Liver (tissue), 3 donors: ENCODE data around the gene B3GNT4.

Experiments
- CTCF ChIP-seq: fragments of 150-350 bp; IDR thresholded peaks from 2 replicates; pipeline ENCODE4 v1.5.1; 2017; ENCODE audit warnings: improper control_type of control experiment, low read depth, low read length; ENCODE audit not compliant: missing input control
- GABPA ChIP-seq, 2 donors: IDR thresholded peaks in 1 of 2; conservative IDR thresholded peaks in 1 of 2; 2 replicates each; pipeline ENCODE4 v1.6.1; 2016; ENCODE audit warnings: antibody characterized with exemption in 2 of 2, mild to moderate bottlenecking in 1 of 2, moderate library complexity in 1 of 2
- MAX ChIP-seq: IDR thresholded peaks from 2 replicates; pipeline ENCODE4 v1.6.1; 2016; ENCODE audit warnings: antibody characterized with exemption
- NR2F2 ChIP-seq: IDR thresholded peaks from 2 replicates; pipeline ENCODE4 v1.6.1; 2016; ENCODE audit warnings: antibody characterized with exemption
- RAD21 ChIP-seq, 2 donors: IDR thresholded peaks; 2 replicates each; pipeline ENCODE4 v1.6.1; 2016; ENCODE audit warnings: antibody characterized with exemption in 2 of 2, mild to moderate bottlenecking in 2 of 2
- SP1 ChIP-seq: IDR thresholded peaks from 2 replicates; pipeline ENCODE4 v1.6.1; 2018; ENCODE audit warnings: antibody characterized with exemption, mild to moderate bottlenecking
- donor health status: healthy.
- donor health status: healthy.

DNA sequence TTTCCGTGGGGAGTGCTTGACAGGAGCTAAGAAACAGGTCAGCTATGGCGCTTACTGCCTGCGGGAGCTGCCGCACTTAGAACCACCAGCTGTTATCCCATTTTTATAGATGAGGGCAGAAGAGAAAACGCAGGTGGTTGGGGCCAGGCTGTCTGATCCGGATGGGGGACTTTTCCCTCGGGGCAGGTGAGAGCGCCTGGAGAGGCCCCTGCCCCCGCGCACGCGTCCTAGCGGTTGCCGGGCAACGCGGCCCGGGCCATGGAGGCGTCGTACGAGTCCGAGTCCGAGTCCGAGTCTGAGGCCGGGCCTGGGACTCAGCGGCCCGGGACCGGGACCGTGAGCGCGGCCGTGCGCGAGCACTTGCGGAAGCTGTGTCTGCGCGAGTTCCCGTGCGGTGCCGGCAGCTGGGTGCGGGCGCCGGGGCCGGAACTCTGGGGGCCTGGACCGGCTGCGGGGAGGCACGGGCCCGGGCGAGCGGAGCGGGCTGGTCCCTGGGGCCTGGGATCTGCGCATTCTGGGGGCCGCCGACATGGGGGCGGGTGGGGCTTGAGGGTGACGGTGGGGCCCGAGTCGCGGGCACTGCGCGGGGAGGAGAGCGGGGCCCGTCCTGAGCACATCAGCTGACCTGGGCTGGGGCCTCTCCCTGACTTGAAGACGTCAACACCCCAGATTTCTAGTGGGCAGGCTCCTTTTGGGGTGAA lies 20.5 kb upstream of the B3GNT4 start, which contains the start of gene LRRC43:
- TF ChIP-seq CTCF = no peak
- no peak for TF ChIP-seq MAX
- no peak for TF ChIP-seq NR2F2
- no peak for TF ChIP-seq RAD21 (IDR thresholded peaks at IDR 0.05)
- TF ChIP-seq GABPA (IDR thresholded peaks at IDR 0.05 in 1 of 2, conservative IDR thresholded peaks at IDR 0.05 in 1 of 2) = no peak
- no peak for TF ChIP-seq SP1
